Measurements from ENCODE around the gene PRKCSH.

PRKCSH gene

DNA sequence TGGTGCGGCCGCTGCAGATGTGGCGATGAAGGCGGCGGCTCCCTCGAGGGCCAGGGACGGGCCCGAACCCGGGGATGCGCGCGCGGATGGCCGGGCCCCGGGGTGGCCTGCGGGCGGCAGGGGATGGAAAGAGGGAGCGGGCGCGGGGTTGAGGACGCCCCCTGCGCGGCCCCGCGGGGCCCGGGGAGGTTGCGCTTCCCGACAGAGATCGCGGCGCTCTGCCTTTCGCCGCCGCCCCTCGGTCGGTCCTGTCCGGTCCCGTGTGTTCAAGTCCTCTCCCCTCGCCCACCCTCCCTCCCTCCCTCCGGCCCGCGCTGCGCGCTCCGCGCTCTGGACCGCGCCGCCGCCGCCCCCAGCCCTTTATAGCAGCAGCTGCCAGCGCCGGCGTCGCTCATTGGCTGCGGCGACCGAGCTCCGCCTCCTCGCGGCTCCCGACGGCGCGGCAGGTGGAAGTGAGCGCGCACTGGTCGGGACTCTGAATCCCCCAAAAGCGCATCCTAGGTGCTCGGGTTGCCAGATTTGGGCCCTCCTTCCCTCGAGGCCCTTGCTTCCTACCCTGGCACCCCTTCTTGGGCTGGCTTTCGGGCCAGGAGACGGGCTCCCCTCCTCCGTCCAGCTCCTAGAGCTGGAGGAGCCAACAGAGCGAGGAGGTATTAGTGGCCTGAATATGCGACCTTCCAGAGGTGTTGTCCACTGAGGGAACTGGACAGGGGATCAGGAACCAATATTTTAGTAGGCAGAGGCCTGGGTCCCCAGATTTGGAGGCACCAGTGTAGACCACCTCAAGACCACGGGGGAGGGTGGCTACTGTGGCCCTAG is 45.5 kb downstream of the PRKCSH start, which contains the start of gene ELAVL3 (continued):
- TF ChIP-seq, protein P1, sequence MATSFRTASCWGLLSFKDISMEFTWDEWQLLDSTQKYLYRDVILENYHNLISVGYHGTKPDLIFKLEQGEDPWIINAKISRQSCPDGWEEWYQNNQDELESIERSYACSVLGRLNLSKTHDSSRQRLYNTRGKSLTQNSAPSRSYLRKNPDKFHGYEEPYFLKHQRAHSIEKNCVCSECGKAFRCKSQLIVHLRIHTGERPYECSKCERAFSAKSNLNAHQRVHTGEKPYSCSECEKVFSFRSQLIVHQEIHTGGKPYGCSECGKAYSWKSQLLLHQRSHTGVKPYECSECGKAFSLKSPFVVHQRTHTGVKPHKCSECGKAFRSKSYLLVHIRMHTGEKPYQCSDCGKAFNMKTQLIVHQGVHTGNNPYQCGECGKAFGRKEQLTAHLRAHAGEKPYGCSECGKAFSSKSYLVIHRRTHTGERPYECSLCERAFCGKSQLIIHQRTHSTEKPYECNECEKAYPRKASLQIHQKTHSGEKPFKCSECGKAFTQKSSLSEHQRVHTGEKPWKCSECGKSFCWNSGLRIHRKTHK (tag by site-specific recombination; IDR thresholded peaks at IDR 0.05): no peak
- TF ChIP-seq ZNF266 (tag by site-specific recombination; IDR thresholded peaks at IDR 0.05; ENCODE audit: low read depth): no peak
- no peak for TF ChIP-seq ZNF175 (tag by site-specific recombination; IDR thresholded peaks at IDR 0.05)
- no peak for TF ChIP-seq ZNF654 (tag by site-specific recombination; IDR thresholded peaks at IDR 0.05; ENCODE audit: low read depth)
- TF ChIP-seq KLF16 (tag by site-specific recombination; IDR thresholded peaks at IDR 0.05): no peak
- TF ChIP-seq ZNF362 (tag by site-specific recombination; IDR thresholded peaks at IDR 0.05): no peak
- no peak for TF ChIP-seq SP2 (tag by site-specific recombination; IDR thresholded peaks at IDR 0.05)
- TF ChIP-seq ZNF580 (tag by site-specific recombination; IDR thresholded peaks at IDR 0.05): no peak
- TF ChIP-seq KLF7 (tag by site-specific recombination; IDR thresholded peaks at IDR 0.05; ENCODE audit: borderline replicate concordance): no peak

DNA sequence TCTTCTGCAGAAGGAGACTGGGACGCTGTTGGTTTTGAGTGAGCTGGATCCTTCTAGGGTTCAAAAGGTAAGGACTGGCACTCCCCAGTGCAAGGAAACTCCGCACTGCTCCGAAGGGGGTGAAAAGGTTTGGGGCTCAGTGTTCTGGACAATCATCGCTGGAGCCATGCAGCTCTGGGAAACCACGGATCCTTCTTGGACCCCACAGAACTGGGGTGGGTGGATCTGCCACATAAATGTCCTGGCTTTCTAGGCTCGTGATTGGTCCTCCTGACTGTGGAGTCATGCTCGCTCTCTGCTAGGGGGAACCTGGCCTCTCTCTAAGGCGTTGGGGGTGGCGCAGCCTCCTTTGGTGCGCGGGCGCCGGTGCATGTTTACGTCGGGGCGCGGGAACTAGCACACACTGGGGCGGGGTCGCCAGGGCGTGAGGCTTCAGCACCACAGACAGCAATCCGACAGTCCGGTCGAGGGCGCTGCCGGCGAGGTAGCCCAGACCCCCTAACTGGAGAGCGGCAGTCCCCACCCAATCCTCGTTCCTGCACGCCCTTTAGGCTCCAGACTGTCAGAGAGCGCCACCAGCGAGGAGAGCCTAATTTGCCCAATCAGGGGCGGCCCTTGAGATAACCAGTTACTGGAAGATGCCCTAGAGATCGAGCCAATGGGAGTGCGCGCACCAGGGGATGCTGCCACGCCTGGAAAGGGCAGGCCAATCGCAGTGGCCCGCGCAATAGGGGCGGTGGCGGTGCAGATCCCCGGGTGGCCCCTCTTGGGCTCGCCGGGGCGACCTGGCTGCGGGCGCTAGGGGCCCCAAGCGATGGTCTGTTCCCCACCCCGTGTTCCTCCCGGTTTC is 46.3 kb downstream of the PRKCSH start:
- ChIA-PET CTCF (interaction anchor here (0.6 to 3.4 kb wide), 43 partner anchors 9 to 1569 kb away, joined by 3 to 42 read pairs (median 4); partner anchors contain the start of genes CCDC159, EPOR, RAB3D and SWSAP1), POLR2A (interaction anchor here (0.7 to 2.1 kb wide), 6 partner anchors 46 to 356 kb away, joined by 3 to 13 read pairs (median 8); partner anchors contain the start of genes ODAD3, PRKCSH and SWSAP1)
- H3K36me3 ChIP-seq (ENCODE audit: control insufficient read depth in 2 of 2, insufficient read depth in 1 of 2, low read length in 2 of 2): peaks cover 0 to 8% of the 10 kb centered on the region in 2 experiments; a peak in 2 of 3 replicates
- H3K4me3 ChIP-seq (ENCODE audit: low read depth, low read length): peak overlapping the region; percentile 28
- H3K27ac ChIP-seq (ENCODE audit: extremely low read depth, low read depth, low read length): peak overlapping the region; percentile 33; the same call in 1 of the 2 replicates
- H3K9me3 ChIP-seq (ENCODE audit: control insufficient read depth, insufficient read depth, low read depth, low read length): no peaks in the 10 kb centered on the region
- no peaks in the 10 kb centered on the region for H3K4me1 ChIP-seq (ENCODE audit: control insufficient read depth, insufficient read depth, low read length)
- TF ChIP-seq ZNF169 (tag by site-specific recombination; IDR thresholded peaks at IDR 0.05): no peak
- TF ChIP-seq ZNF214 (tag by site-specific recombination; IDR thresholded peaks at IDR 0.05; ENCODE audit: borderline replicate concordance): no peak
- TF ChIP-seq SCRT2 (tag by site-specific recombination; IDR thresholded peaks at IDR 0.05): no peak
- no peak for TF ChIP-seq MYNN (tag by site-specific recombination; IDR thresholded peaks at IDR 0.05; ENCODE audit: borderline replicate concordance)
- TF ChIP-seq YY1 (tag by site-specific recombination; IDR thresholded peaks at IDR 0.05): no peak
- no peak; the same call in 1 of the 2 replicates for TF ChIP-seq ZNF792 (tag by site-specific recombination; IDR thresholded peaks at IDR 0.05)
- TF ChIP-seq BCL11A (tag by site-specific recombination; IDR thresholded peaks at IDR 0.05; ENCODE audit: low read depth): no peak
- TF ChIP-seq ZNF473 (tag by site-specific recombination; IDR thresholded peaks at IDR 0.05): no peak
- TF ChIP-seq ZNF530 (tag by site-specific recombination; IDR thresholded peaks at IDR 0.05; ENCODE audit: low read depth): no peak
- TF ChIP-seq KLF8 (tag by site-specific recombination; IDR thresholded peaks at IDR 0.05): peak; percentile 91
- no peak for TF ChIP-seq ZIC2 (tag by site-specific recombination; IDR thresholded peaks at IDR 0.05)
- TF ChIP-seq ZBTB7A (tag by site-specific recombination; IDR thresholded peaks at IDR 0.05; ENCODE audit: low read depth): no peak
- TF ChIP-seq ZNF510 (tag by site-specific recombination; IDR thresholded peaks at IDR 0.05; ENCODE audit: insufficient replicate concordance): no peak
- TF ChIP-seq ZNF433 (tag by site-specific recombination; IDR thresholded peaks at IDR 0.05; ENCODE audit: low read depth): no peak
- TF ChIP-seq ZNF391 (tag by site-specific recombination; IDR thresholded peaks at IDR 0.05; ENCODE audit: borderline replicate concordance, low read depth): no peak
- TF ChIP-seq ZNF426 (tag by site-specific recombination; IDR thresholded peaks at IDR 0.05): no peak
- TF ChIP-seq KLF16 (tag by site-specific recombination; IDR thresholded peaks at IDR 0.05): no peak
- TF ChIP-seq ZNF623 (tag by site-specific recombination; IDR thresholded peaks at IDR 0.05): no peak
- no peak for TF ChIP-seq BCL11B (tag by site-specific recombination; IDR thresholded peaks at IDR 0.05; ENCODE audit: low read depth)
- TF ChIP-seq GLIS2 (tag by site-specific recombination; IDR thresholded peaks at IDR 0.05): 0 out of 2 replicates have a peak, but pooled peaks have one; percentile 95
- TF ChIP-seq ZNF133 (tag by site-specific recombination; IDR thresholded peaks at IDR 0.05): no peak
- no peak for TF ChIP-seq KLF10 (tag by site-specific recombination; IDR thresholded peaks at IDR 0.05)
- TF ChIP-seq ZNF404 (tag by site-specific recombination; IDR thresholded peaks at IDR 0.05): no peak
- TF ChIP-seq TRIM28 (IDR thresholded peaks at IDR 0.05; ENCODE audit: borderline replicate concordance, low read length): no peak
- TF ChIP-seq ZNF324 (tag by site-specific recombination; IDR thresholded peaks at IDR 0.05): no peak
- no peak for TF ChIP-seq ZNF157 (tag by site-specific recombination; IDR thresholded peaks at IDR 0.05)
